HFF-Myc (cell line): Measurements from ENCODE around the gene PF4V1.
"Not testable (repeated sequence)": the region's sequence is repeated elsewhere in the genome, so short reads cannot be mapped to it uniquely, and the experiment has no call there.

Source experiments
- DNase-seq: peaks from one replicate; pipeline ENCODE4 v3.0.0-alpha.2; 2011; ENCODE audit warnings: low read depth; ENCODE audit errors: extremely low read depth
- H3K4me3 ChIP-seq: replicated peaks from 2 replicates; pipeline ENCODE4 v1.5.1; 2011; ENCODE audit warnings: low read depth, mild to moderate bottlenecking, control low read depth, low read length
- TF ChIP-seq, protein P1 (sequence below): IDR thresholded peaks from 2 replicates; pipeline ENCODE4 v1.5.1; 2012; ENCODE audit warnings: mild to moderate bottlenecking, low read depth, low read length, control low read depth; ENCODE audit errors: missing control alignments

The PF4V1 gene

DNA sequence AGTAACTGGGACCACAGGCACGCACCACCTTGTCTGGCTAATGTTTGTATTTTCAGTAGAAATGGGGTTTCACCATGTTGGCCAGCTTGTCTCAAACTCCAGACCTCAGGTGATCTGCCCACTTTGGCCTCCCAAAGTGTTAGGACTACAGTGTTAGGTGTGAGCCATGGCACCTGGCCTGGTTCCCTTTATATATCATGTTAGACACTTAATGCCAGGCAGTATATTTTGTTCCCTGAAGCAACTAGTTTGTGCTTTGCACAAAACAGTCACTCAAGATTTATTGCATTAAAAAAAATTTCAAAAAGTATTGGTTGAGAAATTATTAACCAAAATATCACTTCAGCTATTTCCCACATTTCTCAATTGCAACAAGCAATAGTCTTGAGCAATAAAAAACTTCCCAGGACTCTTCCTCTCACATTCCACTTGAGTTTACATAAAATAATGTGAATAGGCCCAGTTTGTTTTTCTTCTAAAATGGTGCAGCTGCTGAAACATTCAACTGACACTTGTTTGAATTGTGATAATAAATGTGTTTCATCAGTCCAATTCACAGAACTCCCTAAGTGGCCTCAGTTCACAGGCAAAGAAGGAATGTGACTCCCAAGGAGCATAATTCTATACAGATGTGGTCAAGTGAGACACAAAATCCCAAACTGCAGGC lies 38.8 kb downstream of the PF4V1 start:
- H3K4me3 ChIP-seq = no peak overlapping the region
- peak; percentile 62 for DNase-seq
- TF ChIP-seq, protein P1, sequence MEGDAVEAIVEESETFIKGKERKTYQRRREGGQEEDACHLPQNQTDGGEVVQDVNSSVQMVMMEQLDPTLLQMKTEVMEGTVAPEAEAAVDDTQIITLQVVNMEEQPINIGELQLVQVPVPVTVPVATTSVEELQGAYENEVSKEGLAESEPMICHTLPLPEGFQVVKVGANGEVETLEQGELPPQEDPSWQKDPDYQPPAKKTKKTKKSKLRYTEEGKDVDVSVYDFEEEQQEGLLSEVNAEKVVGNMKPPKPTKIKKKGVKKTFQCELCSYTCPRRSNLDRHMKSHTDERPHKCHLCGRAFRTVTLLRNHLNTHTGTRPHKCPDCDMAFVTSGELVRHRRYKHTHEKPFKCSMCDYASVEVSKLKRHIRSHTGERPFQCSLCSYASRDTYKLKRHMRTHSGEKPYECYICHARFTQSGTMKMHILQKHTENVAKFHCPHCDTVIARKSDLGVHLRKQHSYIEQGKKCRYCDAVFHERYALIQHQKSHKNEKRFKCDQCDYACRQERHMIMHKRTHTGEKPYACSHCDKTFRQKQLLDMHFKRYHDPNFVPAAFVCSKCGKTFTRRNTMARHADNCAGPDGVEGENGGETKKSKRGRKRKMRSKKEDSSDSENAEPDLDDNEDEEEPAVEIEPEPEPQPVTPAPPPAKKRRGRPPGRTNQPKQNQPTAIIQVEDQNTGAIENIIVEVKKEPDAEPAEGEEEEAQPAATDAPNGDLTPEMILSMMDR = no peak

DNA sequence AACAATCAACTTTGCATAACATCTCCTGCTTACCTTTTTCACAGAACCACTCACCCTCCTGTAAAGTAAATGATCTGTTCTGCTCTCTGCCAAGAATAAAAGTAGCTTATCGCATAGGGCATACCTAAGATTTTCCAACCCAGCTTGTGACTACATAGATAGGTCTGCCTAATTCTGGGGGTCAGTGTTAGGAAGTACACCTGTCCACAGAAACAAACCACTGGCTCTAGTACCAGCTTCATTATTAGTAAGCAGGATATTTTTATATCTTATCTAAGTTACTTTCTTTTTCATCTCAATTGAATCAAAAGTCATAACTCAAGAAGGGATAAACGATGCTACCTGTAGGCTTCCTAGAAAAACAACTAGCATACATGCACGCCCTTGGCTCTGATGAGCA lies 39.9 kb downstream of the PF4V1 start:
- TF ChIP-seq, protein P1 = no peak
- no peak for DNase-seq
- no peak overlapping the region for H3K4me3 ChIP-seq

DNA sequence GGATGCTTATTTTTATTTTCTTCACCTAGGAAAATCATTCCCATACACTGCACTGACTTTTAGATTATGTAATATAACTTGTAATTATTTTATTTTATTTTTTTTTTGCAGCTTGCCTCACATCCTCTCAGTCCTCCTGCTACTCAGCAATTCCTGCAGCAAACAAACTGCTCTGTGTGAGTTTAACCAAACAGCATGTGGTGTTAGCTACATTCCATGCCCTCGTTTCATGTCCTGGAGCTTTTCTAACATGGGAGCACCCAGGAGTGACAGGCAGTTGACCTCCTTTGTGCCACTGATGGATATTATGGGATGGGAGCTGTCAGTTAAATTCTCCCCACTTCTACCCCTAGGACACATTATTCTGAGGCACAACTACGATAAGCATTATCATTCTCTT lies 40.9 kb downstream of the PF4V1 start:
- TF ChIP-seq, protein P1 = no peak
- H3K4me3 ChIP-seq = no peak overlapping the region
- no peak for DNase-seq

DNA sequence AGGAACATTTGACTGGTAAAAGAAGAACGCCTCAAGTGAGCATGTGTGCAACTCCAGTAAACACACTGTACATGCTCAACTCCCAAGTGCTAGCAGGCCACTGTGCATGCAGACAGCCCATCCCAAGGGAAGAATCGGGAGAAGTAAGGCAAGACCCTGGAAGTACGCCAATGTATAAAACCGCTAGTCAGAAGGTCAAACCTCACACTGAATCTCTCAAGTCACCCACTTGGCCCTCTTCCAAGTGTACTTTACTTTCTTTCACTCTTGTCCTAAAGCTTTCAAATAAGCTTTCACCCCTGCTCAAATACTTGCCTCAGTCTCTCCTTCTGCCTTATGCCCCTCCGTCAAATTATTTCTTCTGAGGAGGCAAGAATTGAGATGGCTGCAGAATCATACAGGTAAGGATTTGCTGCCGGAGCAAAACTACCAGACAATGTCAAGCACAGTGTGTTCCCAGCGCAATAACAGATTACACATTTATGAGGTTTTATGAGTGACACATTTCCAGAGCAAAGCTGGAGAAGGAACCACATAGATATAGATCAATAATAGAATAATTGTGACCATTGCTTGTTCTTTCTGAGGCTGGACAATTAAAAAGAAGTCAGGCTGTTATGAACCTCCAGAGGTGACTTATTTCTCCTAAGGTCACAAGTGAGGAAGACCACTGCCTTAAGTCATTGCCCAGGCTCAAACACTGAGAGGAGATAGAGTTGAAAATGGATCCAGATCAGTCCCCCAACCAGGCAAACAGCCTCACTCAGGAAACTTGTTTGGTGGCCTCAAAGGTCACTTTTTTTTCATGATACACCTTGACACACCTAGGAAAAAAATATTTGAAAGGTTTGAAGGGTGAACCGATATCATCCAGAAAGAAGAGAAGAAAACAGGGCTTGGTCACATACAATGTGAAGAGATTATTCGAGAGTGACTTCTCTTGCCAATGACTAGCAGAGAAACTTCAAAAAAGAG lies 42.4 kb downstream of the PF4V1 start:
- TF ChIP-seq, protein P1 = no peak
- no peak for DNase-seq
- no peak overlapping the region for H3K4me3 ChIP-seq

DNA sequence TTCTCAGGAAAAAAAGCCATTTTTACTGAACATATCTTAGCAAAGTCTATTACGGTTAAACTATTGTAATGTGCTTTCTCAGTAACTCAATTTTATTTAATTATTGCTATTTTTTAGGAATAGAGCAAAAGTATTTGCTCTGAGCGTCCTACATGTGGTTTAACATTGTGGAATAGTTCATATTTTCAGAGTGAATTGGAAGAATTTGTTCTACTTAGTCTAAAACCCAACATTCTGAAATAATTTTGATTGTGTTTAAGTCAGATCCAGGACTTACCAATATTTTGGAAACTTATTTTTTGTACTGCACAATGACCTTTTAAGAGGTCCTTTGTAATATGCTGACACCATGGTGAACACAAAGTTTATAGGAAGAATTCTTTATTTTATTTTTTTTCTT lies 43.3 kb downstream of the PF4V1 start:
- TF ChIP-seq, protein P1 = no peak
- H3K4me3 ChIP-seq = no peak overlapping the region
- no peak for DNase-seq

DNA sequence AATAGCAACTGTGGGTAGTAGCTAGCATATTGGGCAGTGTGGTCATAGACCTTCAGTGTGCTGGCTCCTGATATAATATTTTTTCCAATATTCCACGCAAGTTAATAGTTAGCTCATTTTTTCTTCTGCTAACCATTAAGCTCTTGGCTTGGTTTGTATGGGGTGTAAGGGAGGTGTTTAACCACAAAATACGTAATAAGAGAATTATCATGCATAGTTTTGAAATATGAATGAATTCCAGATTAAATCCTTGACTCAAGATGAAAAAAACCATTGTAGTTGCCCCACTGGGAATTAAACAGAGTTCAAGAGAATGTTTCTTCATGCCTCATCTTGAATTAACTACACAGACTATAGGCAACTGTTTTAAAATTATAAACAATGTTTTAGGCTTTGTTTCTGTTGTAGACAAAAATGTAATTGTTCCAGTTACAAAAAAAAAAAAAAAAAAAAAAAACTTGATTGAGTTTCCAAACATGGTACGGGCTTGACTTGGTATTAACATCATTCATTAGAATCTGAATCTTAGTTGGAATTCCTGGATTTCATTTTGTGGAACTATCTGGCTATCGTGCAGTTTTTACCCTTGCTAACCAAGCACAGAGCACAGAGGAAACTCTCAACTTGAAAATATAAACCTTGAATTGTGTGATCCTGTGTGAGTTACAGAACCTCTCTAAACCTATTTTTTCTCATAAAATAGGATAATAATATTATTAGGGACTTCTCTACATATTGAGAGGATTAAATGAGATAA lies 44.5 kb downstream of the PF4V1 start:
- TF ChIP-seq, protein P1 = no peak
- H3K4me3 ChIP-seq = no peak overlapping the region
- DNase-seq = no peak

DNA sequence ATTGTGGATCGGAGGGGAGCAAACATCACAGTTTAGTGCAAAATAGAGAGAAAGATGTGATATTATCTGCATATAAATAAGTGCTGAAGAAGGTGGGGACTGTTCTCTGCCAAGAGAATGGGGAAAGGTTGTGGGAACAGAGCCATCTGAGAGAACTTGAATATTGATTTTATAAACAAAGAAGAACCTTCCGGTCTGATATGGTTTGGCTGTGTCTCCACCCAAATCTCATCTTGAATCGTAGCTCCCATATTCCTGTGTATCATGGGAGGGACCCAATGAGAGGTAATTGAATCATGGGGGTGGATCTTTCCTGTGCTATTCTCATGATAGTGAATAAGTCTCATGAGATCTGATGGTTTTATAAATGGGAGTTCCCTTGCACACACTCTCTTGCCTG lies 46.2 kb downstream of the PF4V1 start:
- DNase-seq, H3K4me3 ChIP-seq: not testable (repeated sequence)
